HG03025 (cell line): ENCODE results near the gene ASAP2.

Experiments
- ATAC-seq: cut with Tn5 transposase; IDR thresholded peaks from one replicate; pipeline ENCODE4 v1.9.1; 2021; ENCODE audit warnings: mild to moderate bottlenecking, moderate library complexity; ENCODE audit not compliant: unreplicated experiment, low FRiP score

The ASAP2 gene

GRCh38 chr2:9335322-9335832, 128.8 kb downstream of the ASAP2 start:
- no peak for ATAC-seq

GRCh38 chr2:9336241-9336575, 129.6 kb downstream of the ASAP2 start:
- no peak for ATAC-seq

GRCh38 chr2:9336576-9337314, 130.1 kb downstream of the ASAP2 start:
- ATAC-seq, result no peak

- ATAC-seq, result no peak
Observed at GRCh38 chr2:9337901-9338300, 131.3 kb downstream of the ASAP2 start.

- no peak for ATAC-seq
Observed at GRCh38 chr2:9341337-9341887, 134.8 kb downstream of the ASAP2 start.

GRCh38 chr2:9342659-9343058, 136.0 kb downstream of the ASAP2 start:
- ATAC-seq, result no peak

GRCh38 chr2:9343524-9343923, 136.9 kb downstream of the ASAP2 start:
- no peak for ATAC-seq

GRCh38 chr2:9344434-9344833, 137.8 kb downstream of the ASAP2 start:
- no peak for ATAC-seq

GRCh38 chr2:9345343-9345742, 138.7 kb downstream of the ASAP2 start:
- ATAC-seq, result no peak

GRCh38 chr2:9345997-9346396, 139.4 kb downstream of the ASAP2 start:
- ATAC-seq, result no peak

- no peak for ATAC-seq
Observed at GRCh38 chr2:9346885-9347284, 140.3 kb downstream of the ASAP2 start.

- ATAC-seq, result no peak
Observed at GRCh38 chr2:9347411-9347881, 140.8 kb downstream of the ASAP2 start.

GRCh38 chr2:9354318-9354717, 147.7 kb downstream of the ASAP2 start:
- no peak for ATAC-seq

- no peak for ATAC-seq
Observed at GRCh38 chr2:9355270-9355669, 148.7 kb downstream of the ASAP2 start.

- no peak for ATAC-seq
Observed at GRCh38 chr2:9355716-9356115, 149.1 kb downstream of the ASAP2 start.

- no peak for ATAC-seq
Observed at GRCh38 chr2:9356261-9356660, 149.6 kb downstream of the ASAP2 start.

- ATAC-seq, result no peak
Observed at GRCh38 chr2:9358846-9359245, 152.2 kb downstream of the ASAP2 start.

- no peak for ATAC-seq
Observed at GRCh38 chr2:9359463-9359862, 152.9 kb downstream of the ASAP2 start.

GRCh38 chr2:9360110-9360509, 153.5 kb downstream of the ASAP2 start:
- no peak for ATAC-seq

GRCh38 chr2:9360701-9361100, 154.1 kb downstream of the ASAP2 start:
- ATAC-seq, result no peak

- ATAC-seq, result no peak
Observed at GRCh38 chr2:9364373-9364772, 157.8 kb downstream of the ASAP2 start.

- ATAC-seq, result no peak
Observed at GRCh38 chr2:9364791-9365497, 158.3 kb downstream of the ASAP2 start.
